Natural killer cell (primary cell): ENCODE data around the gene ARL8A. TPM values are rescaled to one million over a fixed set of nuclear protein-coding genes. Genes with fewer than 3 reads are reported as not detected.
A peak's percentile ranks its signal among the peaks of the same experiment; 100 is the strongest.

Experiments used
- ATAC-seq, 3 donors: fragments of 150-1000 bp in 2 of 3; fragments of 200-7000 bp in 1 of 3; cut with Tn5 transposase; 1 replicate in 1 of 3; 2 replicates in 2 of 3; pipeline ENCODE4 v1.10.0; 2021; ENCODE audit warnings: mild to moderate bottlenecking in 2 of 3, moderate library complexity in 2 of 3
- DNase-seq, 2 donors: peaks; one replicate each; pipeline versions ENCODE4 v3.0.0 to v3.0.0-alpha.2; 2013 to 2021; ENCODE audit warnings: mixed read lengths in 1 of 2
- H3K27ac ChIP-seq: one replicate; pipeline ENCODE4 v1.5.1; 2013; ENCODE audit warnings: mild to moderate bottlenecking, low read length
- H3K27me3 ChIP-seq: one replicate; pipeline ENCODE4 v1.6.1; 2013; ENCODE audit warnings: low read length; ENCODE audit not compliant: control insufficient read depth, insufficient read depth
- H3K36me3 ChIP-seq: one replicate; pipeline ENCODE4 v1.6.1; 2013; ENCODE audit warnings: low read length; ENCODE audit not compliant: control insufficient read depth, insufficient read depth
- H3K4me1 ChIP-seq: one replicate; pipeline ENCODE4 v1.6.1; 2013; ENCODE audit warnings: low read length; ENCODE audit not compliant: control insufficient read depth, insufficient read depth
- H3K4me3 ChIP-seq: one replicate; pipeline ENCODE4 v1.5.1; 2013; ENCODE audit warnings: low read length
- H3K9me3 ChIP-seq: one replicate; pipeline ENCODE4 v1.6.1; 2013; ENCODE audit warnings: low read length; ENCODE audit not compliant: control insufficient read depth, insufficient read depth
- H3K27ac Mint-ChIP-seq, 2 donors: one replicate each; pipeline ENCODE4 v1.8.0; 2022; ENCODE audit warnings: mild to moderate bottlenecking in 2 of 2, mixed read lengths in 2 of 2, moderate library complexity in 1 of 2
- H3K27me3 Mint-ChIP-seq, 2 donors: one replicate each; pipeline ENCODE4 v1.8.0; 2022; ENCODE audit warnings: low read depth in 2 of 2, mixed read lengths in 2 of 2
- H3K36me3 Mint-ChIP-seq: one replicate; pipeline ENCODE4 v1.8.0; 2022; ENCODE audit warnings: mixed read lengths
- H3K4me1 Mint-ChIP-seq, 2 donors: one replicate each; pipeline ENCODE4 v1.8.0; 2022; ENCODE audit warnings: mixed read lengths in 2 of 2
- H3K4me3 Mint-ChIP-seq: one replicate; pipeline ENCODE4 v1.8.0; 2022; ENCODE audit warnings: mild to moderate bottlenecking, moderate library complexity, mixed read lengths
- H3K9me3 Mint-ChIP-seq, 2 donors: one replicate each; pipeline ENCODE4 v1.8.0; 2022; ENCODE audit warnings: mixed read lengths in 2 of 2
- WGBS: methylation state at CpG from one replicate; pipeline ENCODE4 v1.1.7; 2013; ENCODE audit warnings: missing lambda C conversion rate; ENCODE audit not compliant: insufficient coverage; 5-methylcytosine and 5-hydroxymethylcytosine counted together
- intact Hi-C: fragments of 100-400 bp; cut with micrococcal nuclease; formaldehyde crosslinking; loops from one replicate; pipeline ENCODE4 v1.14.2; 2022
- total RNA-seq, 4 donors: library from RNA; stranded (reverse); fragments of 120-200 nt in 1 of 4; gene quantifications; one replicate each; pipeline versions ENCODE4 v1.2.3 to v1.2.4, GENCODE V29; 2013 to 2022
- TF ChIP-seq, protein P1 (sequence below): fragments of 200-600 bp; IDR thresholded peaks from one replicate; pipeline ENCODE4 v1.8.0; 2022; ENCODE audit warnings: antibody characterized with exemption

Gene ARL8A
- total RNA-seq, 3 donors from 2014 or later (not counting 1 experiment from before 2014, with no cell fraction given): 109 to 120 (median 109) TPM

DNA sequence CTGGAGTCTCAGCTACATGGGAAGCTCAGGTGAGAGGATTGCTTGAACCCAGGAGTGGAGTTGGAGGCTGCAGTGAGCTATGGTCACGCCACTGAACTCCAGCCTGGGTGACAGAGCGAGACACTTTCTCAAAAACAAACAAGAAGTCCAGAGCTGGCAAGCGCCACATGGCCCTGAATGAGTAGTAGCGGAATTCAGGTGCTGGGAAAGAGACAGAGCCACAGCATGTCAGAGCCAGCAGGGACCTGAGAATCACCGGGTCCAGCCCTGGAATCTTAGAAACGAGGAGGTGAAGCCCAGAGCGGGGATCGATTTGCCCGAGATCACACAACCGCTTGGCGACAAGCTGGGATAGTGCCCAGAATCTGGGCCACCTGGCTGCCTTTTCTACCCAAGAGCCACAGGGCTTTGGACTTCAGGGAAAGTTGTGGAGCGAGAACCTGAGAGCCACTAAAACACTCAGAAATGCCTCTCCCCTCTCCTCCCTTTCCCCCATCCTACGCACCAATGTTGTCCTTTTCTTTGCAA is 9.8 kb downstream of the ARL8A start:
- ATAC-seq (peak in 1 of 3 donors; percentile 9), DNase-seq (no peak)
- WGBS: 94% methylated on average over 13 of the region's 13 CpGs
- Histone ChIP-seq H3K4me3 (no peak overlapping the region), H3K36me3 (peaks cover 41% of the 10 kb centered on the region), H3K9me3 (no peaks in the 10 kb centered on the region), H3K27ac (no peak overlapping the region), H3K4me1 (no peaks in the 10 kb centered on the region), H3K27me3 (no peaks in the 10 kb centered on the region)
- TF ChIP-seq, protein P1, sequence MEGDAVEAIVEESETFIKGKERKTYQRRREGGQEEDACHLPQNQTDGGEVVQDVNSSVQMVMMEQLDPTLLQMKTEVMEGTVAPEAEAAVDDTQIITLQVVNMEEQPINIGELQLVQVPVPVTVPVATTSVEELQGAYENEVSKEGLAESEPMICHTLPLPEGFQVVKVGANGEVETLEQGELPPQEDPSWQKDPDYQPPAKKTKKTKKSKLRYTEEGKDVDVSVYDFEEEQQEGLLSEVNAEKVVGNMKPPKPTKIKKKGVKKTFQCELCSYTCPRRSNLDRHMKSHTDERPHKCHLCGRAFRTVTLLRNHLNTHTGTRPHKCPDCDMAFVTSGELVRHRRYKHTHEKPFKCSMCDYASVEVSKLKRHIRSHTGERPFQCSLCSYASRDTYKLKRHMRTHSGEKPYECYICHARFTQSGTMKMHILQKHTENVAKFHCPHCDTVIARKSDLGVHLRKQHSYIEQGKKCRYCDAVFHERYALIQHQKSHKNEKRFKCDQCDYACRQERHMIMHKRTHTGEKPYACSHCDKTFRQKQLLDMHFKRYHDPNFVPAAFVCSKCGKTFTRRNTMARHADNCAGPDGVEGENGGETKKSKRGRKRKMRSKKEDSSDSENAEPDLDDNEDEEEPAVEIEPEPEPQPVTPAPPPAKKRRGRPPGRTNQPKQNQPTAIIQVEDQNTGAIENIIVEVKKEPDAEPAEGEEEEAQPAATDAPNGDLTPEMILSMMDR: no peak
- intact Hi-C loops: loop anchor here (10.0 kb wide), 1 partner anchor 120 kb away; the partner anchor contains the start of gene ELF3
- Mint-ChIP-seq H3K27ac (no peak overlapping the region), H3K36me3 (no peaks in the 10 kb centered on the region), H3K4me1 (peaks cover 8 to 14% of the 10 kb centered on the region in 2 donors), H3K27me3 (no peaks in the 10 kb centered on the region), H3K9me3 (no peaks in the 10 kb centered on the region), H3K4me3 (no peak overlapping the region)

GRCh38 chr1:202133989-202134388 is 10.5 kb downstream of the ARL8A start:
- Histone ChIP-seq H3K36me3 (peaks cover 41% of the 10 kb centered on the region), H3K27me3 (no peaks in the 10 kb centered on the region), H3K4me3 (no peak overlapping the region), H3K4me1 (no peaks in the 10 kb centered on the region), H3K9me3 (no peaks in the 10 kb centered on the region), H3K27ac (no peak overlapping the region)
- TF ChIP-seq, protein P1: no peak
- Mint-ChIP-seq H3K4me1 (peaks cover 8 to 12% of the 10 kb centered on the region in 2 donors), H3K4me3 (no peak overlapping the region), H3K9me3 (no peaks in the 10 kb centered on the region), H3K27ac (no peak overlapping the region), H3K36me3 (no peaks in the 10 kb centered on the region), H3K27me3 (no peaks in the 10 kb centered on the region)
- intact Hi-C loops: loop anchor here (10.0 kb wide), 1 partner anchor 119 kb away; the partner anchor contains the start of gene ELF3
- DNase-seq (no peak), ATAC-seq (no peak)
- 98% methylated on average over 4 of the region's 5 CpGs for WGBS

GRCh38 chr1:202133496-202133895 is 11.0 kb downstream of the ARL8A start:
- DNase-seq (no peak), ATAC-seq (no peak)
- H3K4me3 Mint-ChIP-seq: no peak overlapping the region
- no peak overlapping the region for H3K27ac Mint-ChIP-seq
- no peaks in the 10 kb centered on the region for H3K27me3 Mint-ChIP-seq
- Histone ChIP-seq H3K9me3 (no peaks in the 10 kb centered on the region), H3K27me3 (no peaks in the 10 kb centered on the region), H3K36me3 (peaks cover 41% of the 10 kb centered on the region), H3K27ac (no peak overlapping the region), H3K4me1 (no peaks in the 10 kb centered on the region), H3K4me3 (no peak overlapping the region)
- no peaks in the 10 kb centered on the region for H3K9me3 Mint-ChIP-seq
- intact Hi-C loops: loop anchor here (10.0 kb wide), 1 partner anchor 119 kb away; the partner anchor contains the start of gene ELF3
- TF ChIP-seq, protein P1: no peak
- H3K4me1 Mint-ChIP-seq: peaks cover 4 to 7% of the 10 kb centered on the region in 2 donors
- H3K36me3 Mint-ChIP-seq: no peaks in the 10 kb centered on the region
- WGBS: 91% methylated on average over 8 of the region's 8 CpGs

GRCh38 chr1:202133001-202133400 is 11.5 kb downstream of the ARL8A start:
- H3K36me3 ChIP-seq: peaks cover 38% of the 10 kb centered on the region
- WGBS: 94% methylated on average over 13 of the region's 14 CpGs

More at GRCh38 chr1:202133001-202133400, 11.5 kb downstream of the ARL8A start:
- H3K9me3 ChIP-seq: no peaks in the 10 kb centered on the region
- no peaks in the 10 kb centered on the region for H3K4me1 ChIP-seq
- peaks cover 0 to 2% of the 10 kb centered on the region in 2 donors for H3K4me1 Mint-ChIP-seq
- H3K27me3 ChIP-seq: no peaks in the 10 kb centered on the region
- TF ChIP-seq, protein P1: no peak
- ATAC-seq (no peak), DNase-seq (no peak)
- H3K36me3 Mint-ChIP-seq: no peaks in the 10 kb centered on the region
- no peaks in the 10 kb centered on the region for H3K27me3 Mint-ChIP-seq
- no peak overlapping the region for H3K27ac ChIP-seq
- H3K27ac Mint-ChIP-seq: no peak overlapping the region
- intact Hi-C loops: loop anchor here (10.0 kb wide), 1 partner anchor 118 kb away; the partner anchor contains the start of gene ELF3
- no peaks in the 10 kb centered on the region for H3K9me3 Mint-ChIP-seq
- no peak overlapping the region for H3K4me3 Mint-ChIP-seq
- no peak overlapping the region for H3K4me3 ChIP-seq
